MM.1S (cell line): ENCODE data around the gene ERVK3-1.

Experiments
- DNase-seq: peaks from one replicate; pipeline ENCODE4 v3.0.0-alpha.2; 2015
- H2AFZ ChIP-seq: fragments of 300-600 bp; sonication (generic); 2 replicates; pipeline ENCODE4 v1.6.0; 2016; ENCODE audit warnings: antibody characterized with exemption, low read length
- H3F3A ChIP-seq: fragments of 300-600 bp; sonication (generic); 2 replicates; pipeline ENCODE4 v1.6.1; 2016; ENCODE audit warnings: mild to moderate bottlenecking, antibody characterized with exemption, low read length, moderate library complexity, mixed read lengths; ENCODE audit not compliant: insufficient read depth
- H3K27ac ChIP-seq: fragments of 300-600 bp; sonication (generic); 2 replicates; pipeline ENCODE4 v1.5.1; 2016; ENCODE audit warnings: mild to moderate bottlenecking, low read length
- H3K27me3 ChIP-seq: fragments of 300-600 bp; sonication (generic); replicated peaks from 2 replicates; pipeline ENCODE4 v1.6.0; 2016; ENCODE audit warnings: low read length; ENCODE audit not compliant: insufficient read depth
- H3K36me3 ChIP-seq: fragments of 300-600 bp; sonication (generic); replicated peaks from 2 replicates; pipeline ENCODE4 v1.6.1; 2016; ENCODE audit warnings: mild to moderate bottlenecking, low read length, mixed read lengths; ENCODE audit not compliant: insufficient read depth
- H3K4me1 ChIP-seq: fragments of 300-600 bp; sonication (generic); 2 replicates; pipeline ENCODE4 v1.6.1; 2016; ENCODE audit warnings: low read length, mixed read lengths
- H3K4me2 ChIP-seq: fragments of 300-600 bp; sonication (generic); 2 replicates; pipeline ENCODE4 v1.6.0; 2016; ENCODE audit warnings: low read depth, low read length
- H3K4me3 ChIP-seq: fragments of 300-600 bp; sonication (generic); 2 replicates; pipeline ENCODE4 v1.5.1; 2016; ENCODE audit warnings: low read length, mixed read lengths
- H3K79me2 ChIP-seq: fragments of 300-600 bp; sonication (generic); 2 replicates; pipeline ENCODE4 v1.6.1; 2016; ENCODE audit warnings: mixed run types, low read length, mixed read lengths
- H3K9ac ChIP-seq: fragments of 300-600 bp; sonication (generic); 2 replicates; pipeline ENCODE4 v1.6.1; 2016; ENCODE audit warnings: low read length, mixed read lengths
- H3K9me2 ChIP-seq: fragments of 300-600 bp; sonication (generic); replicated peaks from 2 replicates; pipeline ENCODE4 v1.6.1; 2016; ENCODE audit warnings: mild to moderate bottlenecking, low read length, mixed read lengths; ENCODE audit not compliant: insufficient read depth
- H3K9me3 ChIP-seq: fragments of 300-600 bp; sonication (generic); replicated peaks from 2 replicates; pipeline ENCODE4 v1.6.1; 2016; ENCODE audit warnings: mild to moderate bottlenecking, low read length, mixed read lengths; ENCODE audit not compliant: insufficient read depth
- H4K20me1 ChIP-seq: fragments of 300-600 bp; sonication (generic); 2 replicates; pipeline ENCODE4 v1.6.1; 2016; ENCODE audit warnings: mild to moderate bottlenecking, low read length, moderate library complexity, mixed read lengths; ENCODE audit not compliant: insufficient read depth
- EZH2 ChIP-seq: fragments of 300-600 bp; sonication (generic); optimal IDR thresholded peaks from 2 replicates; pipeline ENCODE3; 2017; ENCODE audit warnings: low read depth, mild to moderate bottlenecking, antibody characterized with exemption, low read length, mixed read lengths
- EZH2phosphoT487 ChIP-seq: fragments of 300-600 bp; sonication (generic); IDR thresholded peaks from 2 replicates; pipeline ENCODE4 v1.6.1; 2018; ENCODE audit warnings: antibody characterized with exemption, low read length
- TF ChIP-seq, protein P1 (sequence below): fragments of 300-600 bp; sonication (generic); IDR thresholded peaks from 2 replicates; pipeline ENCODE4 v1.5.1; 2016; ENCODE audit warnings: antibody characterized with exemption, low read length, mixed read lengths

The ERVK3-1 gene

DNA sequence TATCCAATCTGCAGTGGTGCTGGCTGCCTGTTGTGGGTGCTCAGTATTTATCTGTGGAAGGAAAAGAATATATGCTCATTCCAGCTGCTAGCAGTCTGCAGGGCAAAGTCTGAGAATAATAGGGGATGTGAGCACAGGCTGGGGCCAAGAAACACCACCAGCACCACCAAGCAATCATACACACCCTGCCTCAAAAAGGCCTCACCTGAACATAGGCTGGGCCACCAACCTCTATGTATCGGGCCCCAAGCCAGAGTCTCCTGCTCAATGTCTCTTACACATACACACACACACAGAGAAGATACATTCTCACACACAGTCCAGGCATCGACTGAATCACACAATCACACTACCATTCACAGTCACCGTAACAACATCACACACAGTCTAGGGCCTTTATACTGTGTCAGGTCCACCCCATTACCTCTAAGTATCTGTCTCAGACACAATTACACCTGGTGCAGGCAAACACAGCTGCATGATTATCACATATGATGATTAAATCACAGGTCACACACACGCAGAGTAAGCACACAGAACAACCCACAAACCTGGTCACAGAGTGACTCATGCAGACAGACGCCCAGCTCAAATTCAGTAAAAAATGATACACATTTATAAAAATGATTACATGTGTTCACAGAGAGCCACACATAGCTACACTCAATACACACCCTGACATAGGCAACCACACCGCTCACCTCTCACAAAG lies 20.3 kb downstream of the ERVK3-1 start:
- no peak for DNase-seq
- Histone ChIP-seq H2AFZ (no peak overlapping the region), H3K4me1 (peaks cover 7% of the 10 kb centered on the region; the same call in 1 of the 2 replicates), H4K20me1 (no peaks in the 10 kb centered on the region), H3K27ac (no peak overlapping the region), H3K27me3 (no peaks in the 10 kb centered on the region), H3K79me2 (peaks cover 10% of the 10 kb centered on the region), H3K36me3 (no peaks in the 10 kb centered on the region), H3F3A (no peaks in the 10 kb centered on the region), H3K9me2 (no peaks in the 10 kb centered on the region), H3K4me3 (peak overlapping the region; percentile 90; the same call in 1 of the 2 replicates), H3K4me2 (peak overlapping the region; percentile 62; the same call in 1 of the 2 replicates), H3K9me3 (no peaks in the 10 kb centered on the region), H3K9ac (no peak overlapping the region)
- no peak for TF ChIP-seq EZH2
- TF ChIP-seq, protein P1, sequence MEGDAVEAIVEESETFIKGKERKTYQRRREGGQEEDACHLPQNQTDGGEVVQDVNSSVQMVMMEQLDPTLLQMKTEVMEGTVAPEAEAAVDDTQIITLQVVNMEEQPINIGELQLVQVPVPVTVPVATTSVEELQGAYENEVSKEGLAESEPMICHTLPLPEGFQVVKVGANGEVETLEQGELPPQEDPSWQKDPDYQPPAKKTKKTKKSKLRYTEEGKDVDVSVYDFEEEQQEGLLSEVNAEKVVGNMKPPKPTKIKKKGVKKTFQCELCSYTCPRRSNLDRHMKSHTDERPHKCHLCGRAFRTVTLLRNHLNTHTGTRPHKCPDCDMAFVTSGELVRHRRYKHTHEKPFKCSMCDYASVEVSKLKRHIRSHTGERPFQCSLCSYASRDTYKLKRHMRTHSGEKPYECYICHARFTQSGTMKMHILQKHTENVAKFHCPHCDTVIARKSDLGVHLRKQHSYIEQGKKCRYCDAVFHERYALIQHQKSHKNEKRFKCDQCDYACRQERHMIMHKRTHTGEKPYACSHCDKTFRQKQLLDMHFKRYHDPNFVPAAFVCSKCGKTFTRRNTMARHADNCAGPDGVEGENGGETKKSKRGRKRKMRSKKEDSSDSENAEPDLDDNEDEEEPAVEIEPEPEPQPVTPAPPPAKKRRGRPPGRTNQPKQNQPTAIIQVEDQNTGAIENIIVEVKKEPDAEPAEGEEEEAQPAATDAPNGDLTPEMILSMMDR = no peak
- TF ChIP-seq EZH2phosphoT487 = no peak

DNA sequence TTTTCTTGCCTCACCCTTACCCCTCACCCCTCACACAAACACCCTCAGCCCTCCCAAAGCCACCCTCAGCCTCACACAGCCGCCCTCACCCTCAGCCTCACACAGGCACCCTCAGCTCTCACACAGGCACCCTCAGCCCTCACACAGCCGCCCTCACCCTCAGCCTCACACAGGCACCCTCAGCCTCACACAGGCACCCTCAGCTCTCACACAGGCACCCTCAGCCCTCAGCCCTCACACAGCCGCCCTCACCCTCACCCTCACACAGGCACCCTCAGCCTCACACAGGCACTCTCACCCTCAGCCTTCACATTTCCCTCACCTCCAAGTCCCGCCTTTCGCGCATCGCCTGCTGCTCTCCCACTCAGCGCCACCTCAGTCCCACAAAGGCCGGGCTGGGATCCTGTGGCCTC lies 21.3 kb downstream of the ERVK3-1 start:
- Histone ChIP-seq H3K9me3 (no peaks in the 10 kb centered on the region), H3K9me2 (no peaks in the 10 kb centered on the region), H3K36me3 (no peaks in the 10 kb centered on the region), H2AFZ (peak overlapping the region; percentile 95), H3K27me3 (no peaks in the 10 kb centered on the region), H3K4me2 (peak overlapping the region; percentile 62), H3K79me2 (peaks cover 10% of the 10 kb centered on the region), H3F3A (no peaks in the 10 kb centered on the region), H3K4me1 (peaks cover 7% of the 10 kb centered on the region; the same call in 1 of the 2 replicates), H3K27ac (no peak overlapping the region), H3K9ac (peak overlapping the region; percentile 88; the same call in 1 of the 2 replicates), H4K20me1 (no peaks in the 10 kb centered on the region), H3K4me3 (peak overlapping the region; percentile 90)
- DNase-seq = no peak
- TF ChIP-seq, protein P1 = no peak
- TF ChIP-seq EZH2phosphoT487 (no peak), EZH2 (no peak)

DNA sequence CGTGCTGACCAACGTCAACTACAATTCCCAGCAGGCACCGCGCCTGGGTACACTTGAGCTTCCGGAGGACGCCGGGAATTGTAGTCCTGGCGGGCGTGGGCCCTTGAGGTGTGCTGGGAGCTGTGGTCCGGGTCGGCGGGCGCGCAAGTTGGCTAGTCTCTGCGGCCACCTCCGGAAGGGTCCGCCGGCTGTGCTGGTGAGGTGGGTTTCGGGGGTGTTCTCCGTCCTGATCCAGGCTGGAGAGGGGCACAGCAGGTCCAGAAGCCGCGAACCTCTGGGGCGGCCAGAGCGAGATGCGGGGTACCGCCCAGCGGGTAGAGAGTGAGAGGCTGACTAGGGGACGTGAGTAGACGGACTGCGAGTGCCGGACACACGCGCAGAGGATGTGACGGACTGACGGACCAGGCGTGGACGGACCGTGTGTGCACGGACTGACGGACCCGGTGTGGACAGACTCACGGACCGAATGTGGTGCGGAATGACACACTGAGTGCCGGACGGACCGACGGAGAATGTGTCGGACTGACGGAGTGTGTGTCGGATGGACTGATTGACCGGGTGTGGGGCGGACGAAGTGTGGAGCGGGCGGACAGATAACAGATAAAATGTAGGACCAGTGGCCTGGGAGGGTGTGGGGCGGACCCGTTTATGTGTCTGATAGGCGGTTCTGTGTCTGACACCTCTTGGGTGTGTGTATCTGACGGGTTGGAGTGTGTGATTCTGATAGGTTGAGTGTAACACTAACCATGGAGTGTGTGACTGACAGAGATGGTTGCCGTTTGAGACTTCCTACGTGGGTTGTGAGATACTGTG lies 21.9 kb downstream of the ERVK3-1 start, which contains the start of gene ZSCAN22:
ZSCAN22 (plus strand) TSS at position 81 of the 813 bp plus-strand sequence. CDS start 7,809 bp downstream, outside the sequence.
- TF ChIP-seq, protein P1 = no peak
- TF ChIP-seq EZH2 = no peak
- no peak for TF ChIP-seq EZH2phosphoT487
- Histone ChIP-seq H3K9me2 (no peaks in the 10 kb centered on the region), H3K4me2 (peak within 1 kb of the TSS; percentile 62), H3K36me3 (no peaks in the 10 kb centered on the region), H2AFZ (peak within 1 kb of the TSS; percentile 95), H3K79me2 (peaks cover 10% of the 10 kb centered on the region), H3K27me3 (no peaks in the 10 kb centered on the region), H3K9ac (peak within 1 kb of the TSS; percentile 88), H3F3A (no peaks in the 10 kb centered on the region), H3K27ac (peak within 1 kb of the TSS; percentile 61; the same call in 1 of the 2 replicates), H3K9me3 (no peaks in the 10 kb centered on the region), H3K4me3 (peak within 1 kb of the TSS; percentile 90), H3K4me1 (peaks cover 7% of the 10 kb centered on the region; the same call in 1 of the 2 replicates), H4K20me1 (no peaks in the 10 kb centered on the region)
- peak; percentile 96 for DNase-seq
